HepG2 (cell line): ENCODE measurements around the gene RELB. TPM values are rescaled to one million over a fixed set of nuclear protein-coding genes. Genes with fewer than 3 reads are reported as not detected.

ENCODE experiments used
- ESRRA ChIP-seq: sonication (generic); formaldehyde crosslinking; IDR thresholded peaks from 2 replicates; pipeline ENCODE4 v1.5.1; 2020; ENCODE audit warnings: mild to moderate bottlenecking, low read depth, missing genetic modification reagents
- ETV6 ChIP-seq: sonication (generic); formaldehyde crosslinking; conservative IDR thresholded peaks from 2 replicates; pipeline ENCODE4 v1.4.0; 2020; ENCODE audit warnings: missing genetic modification reagents
- GTF2F1 ChIP-seq: fragments of 150-350 bp; IDR thresholded peaks from 2 replicates; pipeline ENCODE4 v1.6.1; 2014; ENCODE audit warnings: low read length
- MAF1 ChIP-seq: sonication (generic); formaldehyde crosslinking; IDR thresholded peaks from 2 replicates; pipeline ENCODE4 v1.5.0; 2020; ENCODE audit warnings: missing genetic modification reagents, borderline replicate concordance
- MAFK ChIP-seq, 2 experiments: IDR thresholded peaks in 1 of 2; conservative IDR thresholded peaks in 1 of 2; 2 replicates each; pipeline ENCODE4 v1.6.1; 2011; ENCODE audit warnings: improper control_type of control experiment in 2 of 2, low read length in 2 of 2
- RAD21 ChIP-seq: fragments of 450-650 bp; formaldehyde crosslinking; IDR thresholded peaks from 2 replicates; pipeline ENCODE4 v1.5.0; 2020; ENCODE audit warnings: mild to moderate bottlenecking
- RXRB ChIP-seq: IDR thresholded peaks from 2 replicates; pipeline ENCODE4 v1.6.1; 2016; ENCODE audit warnings: borderline replicate concordance, missing genetic modification reagents, missing compliant biosample characterization
- SNAPC2 ChIP-seq: sonication (generic); formaldehyde crosslinking; IDR thresholded peaks from 2 replicates; pipeline ENCODE4 v1.8.1; 2022; ENCODE audit warnings: mild to moderate bottlenecking, missing genetic modification reagents
- SRSF1 ChIP-seq: fragments of 200-400 bp; formaldehyde crosslinking; optimal IDR thresholded peaks from 2 replicates; pipeline ENCODE3; 2017; ENCODE audit warnings: mild to moderate bottlenecking, low read depth, low read length, moderate library complexity
- ZIK1 ChIP-seq: sonication (generic); formaldehyde crosslinking; IDR thresholded peaks from 2 replicates; pipeline ENCODE4 v1.5.0; 2020; ENCODE audit warnings: mild to moderate bottlenecking, low read depth, missing genetic modification reagents, borderline replicate concordance
- ZNF839 ChIP-seq: sonication (generic); formaldehyde crosslinking; IDR thresholded peaks from 2 replicates; pipeline ENCODE4 v1.4.0; 2020; ENCODE audit warnings: missing genetic modification reagents, mild to moderate bottlenecking, borderline replicate concordance
- ZNF850 ChIP-seq: sonication (generic); formaldehyde crosslinking; conservative IDR thresholded peaks from 2 replicates; pipeline ENCODE4 v1.9.0; 2021; ENCODE audit warnings: mild to moderate bottlenecking, missing genetic modification reagents
- ZSCAN25 ChIP-seq: sonication (generic); formaldehyde crosslinking; IDR thresholded peaks from 2 replicates; pipeline ENCODE4 v1.8.0; 2022; ENCODE audit warnings: mild to moderate bottlenecking, missing genetic modification reagents
- polyA plus RNA-seq, 8 experiments: library from polyadenylated mRNA; depleted of rRNA in 3 of 8; stranded (reverse) in 7 of 8; unstranded in 1 of 8; fragments of >200 nt; fragmentation: Illumina TruSeq in 4 of 8; extraction: Trizol in 4 of 8; gene quantifications; 2 replicates each; pipeline versions ENCODE4 v1.2.1 to v1.2.3, GENCODE V29; 2011 to 2016; ENCODE audit warnings: low read depth in 4 of 8, missing spikeins in 1 of 8, mixed read lengths in 1 of 8; ENCODE audit not compliant: insufficient read depth in 1 of 8
- total RNA-seq, 5 experiments: library from RNA; depleted of rRNA; stranded (reverse); fragments of >200 nt; fragmentation: Illumina TruSeq; extraction: Trizol; gene quantifications; 2 replicates each; pipeline ENCODE4 v1.2.3, GENCODE V29; 2016; ENCODE audit warnings: low read depth in 1 of 5
- TF ChIP-seq, protein P1 (sequence below): sonication (generic); formaldehyde crosslinking; IDR thresholded peaks from 2 replicates; pipeline ENCODE4 v1.8.0; 2022; ENCODE audit warnings: mild to moderate bottlenecking, missing genetic modification reagents
- TF ChIP-seq, protein P2 (sequence below): sonication (generic); IDR thresholded peaks from 2 replicates; pipeline ENCODE4 v1.6.1; 2016; ENCODE audit warnings: low read depth, borderline replicate concordance
- TF ChIP-seq, protein P3 (sequence below): sonication (generic); formaldehyde crosslinking; IDR thresholded peaks from 2 replicates; pipeline ENCODE4 v1.8.0; 2022; ENCODE audit warnings: mild to moderate bottlenecking, missing genetic modification reagents; ENCODE audit not compliant: insufficient replicate concordance
- TF ChIP-seq, protein P4 (sequence below): sonication (generic); formaldehyde crosslinking; IDR thresholded peaks from 2 replicates; pipeline ENCODE4 v1.4.0; 2020; ENCODE audit warnings: missing genetic modification reagents
- TF ChIP-seq, protein P5 (sequence below): sonication (generic); formaldehyde crosslinking; IDR thresholded peaks from 2 replicates; pipeline ENCODE4 v1.8.0; 2023; ENCODE audit warnings: mild to moderate bottlenecking, missing genetic modification reagents
- TF ChIP-seq, protein P6 (sequence below): IDR thresholded peaks from 2 replicates; pipeline ENCODE4 v1.6.1; 2016; ENCODE audit warnings: low read depth, borderline replicate concordance

Gene RELB
- total and polyA plus RNA-seq, 2 of the 13 experiments (the other 11 are each of a cell fraction or from before 2014, with no cell fraction given), result 1.9 to 3.5 TPM

DNA sequence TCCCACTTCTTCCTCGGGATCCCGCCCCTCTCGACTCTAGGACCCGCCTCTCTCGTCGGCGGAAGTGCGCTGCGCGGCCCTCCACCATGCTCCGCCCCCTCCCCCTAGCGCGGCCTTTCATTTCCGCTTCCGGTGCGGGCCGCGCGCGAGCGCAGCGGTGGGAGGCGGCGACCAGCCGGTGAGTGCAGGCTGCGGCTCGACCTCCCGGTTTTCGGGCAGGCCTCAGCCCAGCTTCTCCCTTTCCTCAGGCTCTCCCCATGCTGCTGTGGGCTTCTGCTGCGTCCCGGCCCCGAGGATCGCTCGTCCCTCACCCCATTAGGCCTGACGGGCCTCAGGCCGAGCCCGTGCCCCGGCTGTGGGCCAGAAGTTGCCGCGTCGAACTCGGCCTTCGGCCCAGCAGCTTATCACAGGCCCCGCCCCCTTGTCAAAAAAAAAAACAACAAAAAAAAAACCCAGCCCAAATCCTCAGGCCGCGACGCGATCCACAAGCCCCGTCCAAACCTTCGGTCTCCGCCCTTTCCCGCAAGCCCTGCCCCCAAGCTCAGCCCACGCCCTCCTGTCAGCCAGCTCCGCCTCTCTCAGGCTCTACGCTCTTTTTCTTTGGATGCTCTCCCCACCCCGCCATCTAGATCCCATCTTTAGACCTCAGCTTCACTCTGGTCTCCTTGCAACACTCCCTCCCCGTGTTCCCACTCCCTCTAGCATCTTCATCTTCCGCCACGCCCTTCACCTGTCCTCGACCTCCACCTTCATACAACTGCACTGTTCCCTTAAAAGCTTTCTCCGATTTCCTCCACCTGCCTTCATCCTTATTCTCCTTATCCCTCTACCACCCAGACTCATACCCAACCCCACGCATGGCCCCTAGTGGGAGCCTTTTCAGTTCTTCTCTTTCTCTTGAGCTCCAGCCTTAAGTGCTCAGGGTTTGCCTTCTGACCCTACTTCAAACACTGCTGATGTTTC is 37.9 kb downstream of the RELB start, which contains the start of gene CLASRP (continued):
- TF ChIP-seq, protein P1, sequence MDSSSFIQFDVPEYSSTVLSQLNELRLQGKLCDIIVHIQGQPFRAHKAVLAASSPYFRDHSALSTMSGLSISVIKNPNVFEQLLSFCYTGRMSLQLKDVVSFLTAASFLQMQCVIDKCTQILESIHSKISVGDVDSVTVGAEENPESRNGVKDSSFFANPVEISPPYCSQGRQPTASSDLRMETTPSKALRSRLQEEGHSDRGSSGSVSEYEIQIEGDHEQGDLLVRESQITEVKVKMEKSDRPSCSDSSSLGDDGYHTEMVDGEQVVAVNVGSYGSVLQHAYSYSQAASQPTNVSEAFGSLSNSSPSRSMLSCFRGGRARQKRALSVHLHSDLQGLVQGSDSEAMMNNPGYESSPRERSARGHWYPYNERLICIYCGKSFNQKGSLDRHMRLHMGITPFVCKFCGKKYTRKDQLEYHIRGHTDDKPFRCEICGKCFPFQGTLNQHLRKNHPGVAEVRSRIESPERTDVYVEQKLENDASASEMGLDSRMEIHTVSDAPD (CRISPR knock-in tag), result no peak
- TF ChIP-seq ETV6 (CRISPR knock-in tag), result peak; percentile 85
- TF ChIP-seq, protein P2, sequence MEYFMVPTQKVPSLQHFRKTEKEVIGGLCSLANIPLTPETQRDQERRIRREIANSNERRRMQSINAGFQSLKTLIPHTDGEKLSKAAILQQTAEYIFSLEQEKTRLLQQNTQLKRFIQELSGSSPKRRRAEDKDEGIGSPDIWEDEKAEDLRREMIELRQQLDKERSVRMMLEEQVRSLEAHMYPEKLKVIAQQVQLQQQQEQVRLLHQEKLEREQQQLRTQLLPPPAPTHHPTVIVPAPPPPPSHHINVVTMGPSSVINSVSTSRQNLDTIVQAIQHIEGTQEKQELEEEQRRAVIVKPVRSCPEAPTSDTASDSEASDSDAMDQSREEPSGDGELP, result peak; percentile 17; the same call in 1 of the 2 replicates
- TF ChIP-seq SNAPC2, result no peak
- TF ChIP-seq, protein P3, sequence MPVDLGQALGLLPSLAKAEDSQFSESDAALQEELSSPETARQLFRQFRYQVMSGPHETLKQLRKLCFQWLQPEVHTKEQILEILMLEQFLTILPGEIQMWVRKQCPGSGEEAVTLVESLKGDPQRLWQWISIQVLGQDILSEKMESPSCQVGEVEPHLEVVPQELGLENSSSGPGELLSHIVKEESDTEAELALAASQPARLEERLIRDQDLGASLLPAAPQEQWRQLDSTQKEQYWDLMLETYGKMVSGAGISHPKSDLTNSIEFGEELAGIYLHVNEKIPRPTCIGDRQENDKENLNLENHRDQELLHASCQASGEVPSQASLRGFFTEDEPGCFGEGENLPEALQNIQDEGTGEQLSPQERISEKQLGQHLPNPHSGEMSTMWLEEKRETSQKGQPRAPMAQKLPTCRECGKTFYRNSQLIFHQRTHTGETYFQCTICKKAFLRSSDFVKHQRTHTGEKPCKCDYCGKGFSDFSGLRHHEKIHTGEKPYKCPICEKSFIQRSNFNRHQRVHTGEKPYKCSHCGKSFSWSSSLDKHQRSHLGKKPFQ (CRISPR knock-in tag), result no peak
- TF ChIP-seq ZNF839 (CRISPR knock-in tag), result peak; percentile 97; the same call in 1 of the 2 replicates
- TF ChIP-seq, protein P4, sequence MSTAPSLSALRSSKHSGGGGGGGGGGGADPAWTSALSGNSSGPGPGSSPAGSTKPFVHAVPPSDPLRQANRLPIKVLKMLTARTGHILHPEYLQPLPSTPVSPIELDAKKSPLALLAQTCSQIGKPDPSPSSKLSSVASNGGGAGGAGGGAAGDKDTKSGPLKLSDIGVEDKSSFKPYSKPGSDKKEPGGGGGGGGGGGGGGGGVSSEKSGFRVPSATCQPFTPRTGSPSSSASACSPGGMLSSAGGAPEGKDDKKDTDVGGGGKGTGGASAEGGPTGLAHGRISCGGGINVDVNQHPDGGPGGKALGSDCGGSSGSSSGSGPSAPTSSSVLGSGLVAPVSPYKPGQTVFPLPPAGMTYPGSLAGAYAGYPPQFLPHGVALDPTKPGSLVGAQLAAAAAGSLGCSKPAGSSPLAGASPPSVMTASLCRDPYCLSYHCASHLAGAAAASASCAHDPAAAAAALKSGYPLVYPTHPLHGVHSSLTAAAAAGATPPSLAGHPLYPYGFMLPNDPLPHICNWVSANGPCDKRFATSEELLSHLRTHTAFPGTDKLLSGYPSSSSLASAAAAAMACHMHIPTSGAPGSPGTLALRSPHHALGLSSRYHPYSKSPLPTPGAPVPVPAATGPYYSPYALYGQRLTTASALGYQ (CRISPR knock-in tag), result 0 out of 2 replicates have a peak, but pooled peaks have one; percentile 62
- TF ChIP-seq ZNF850 (CRISPR knock-in tag), result no peak
- TF ChIP-seq ZIK1 (CRISPR knock-in tag), result peak; percentile 78; the same call in 1 of the 2 replicates
- peak; percentile 59; the same call in 1 of the 2 replicates for TF ChIP-seq ZSCAN25 (CRISPR knock-in tag)
- peak; percentile 52; the same call in 1 of the 2 replicates for TF ChIP-seq ESRRA (CRISPR knock-in tag)
- TF ChIP-seq SRSF1, result peak; percentile 77
- 0 out of 2 replicates have a peak, but pooled peaks have one; percentile 55 for TF ChIP-seq MAF1 (CRISPR knock-in tag)
- TF ChIP-seq, protein P5, sequence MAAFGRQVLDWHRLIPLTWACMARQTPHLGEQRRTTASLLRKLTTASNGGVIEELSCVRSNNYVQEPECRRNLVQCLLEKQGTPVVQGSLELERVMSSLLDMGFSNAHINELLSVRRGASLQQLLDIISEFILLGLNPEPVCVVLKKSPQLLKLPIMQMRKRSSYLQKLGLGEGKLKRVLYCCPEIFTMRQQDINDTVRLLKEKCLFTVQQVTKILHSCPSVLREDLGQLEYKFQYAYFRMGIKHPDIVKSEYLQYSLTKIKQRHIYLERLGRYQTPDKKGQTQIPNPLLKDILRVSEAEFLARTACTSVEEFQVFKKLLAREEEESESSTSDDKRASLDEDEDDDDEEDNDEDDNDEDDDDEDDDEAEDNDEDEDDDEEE (CRISPR knock-in tag), result no peak
- no peak for TF ChIP-seq RAD21 (CRISPR knock-in tag)
- TF ChIP-seq, protein P6, sequence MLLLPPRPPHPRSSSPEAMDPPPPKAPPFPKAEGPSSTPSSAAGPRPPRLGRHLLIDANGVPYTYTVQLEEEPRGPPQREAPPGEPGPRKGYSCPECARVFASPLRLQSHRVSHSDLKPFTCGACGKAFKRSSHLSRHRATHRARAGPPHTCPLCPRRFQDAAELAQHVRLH (CRISPR knock-in tag), result peak; percentile 44; the same call in 1 of the 2 replicates
- no peak for TF ChIP-seq GTF2F1
- no peak for TF ChIP-seq MAFK (conservative IDR thresholded peaks at IDR 0.05 in 1 of 2, IDR thresholded peaks at IDR 0.05 in 1 of 2; ENCODE audit: low read length in 2 of 2)
- TF ChIP-seq RXRB (CRISPR knock-in tag), result no peak; the same call in 1 of the 2 replicates
